HCT116 (cell line): ENCODE data around the gene DIAPH3. TPM values are rescaled to one million over a fixed set of nuclear protein-coding genes. Genes with fewer than 3 reads are reported as not detected.

Source experiments
- ATAC-seq: fragments of 200-7000 bp; cut with Tn5 transposase; 2 replicates; pipeline ENCODE4 v1.9.1; 2020; ENCODE audit warnings: mild to moderate bottlenecking, moderate library complexity
- BruUV-seq: library from RNA; stranded (reverse); fragments of 400-500 nt; replicated peaks from 2 replicates; lab custom pipeline; 2021; lab: Mats Ljungman, UMichigan
- CTCF ChIA-PET: fragments of 300-600 bp; sonication (Branson Sonifier 250); formaldehyde crosslinking; loops from one replicate; lab custom pipeline; 2021; ENCODE audit warnings: antibody characterized with exemption; lab: Charles Lee
- POLR2A ChIA-PET: fragments of 300-600, 350-600 bp; sonication (Branson Sonifier 250); formaldehyde crosslinking; loops from one replicate; lab custom pipeline; 2021; ENCODE audit warnings: antibody characterized with exemption; lab: Charles Lee
- RAD21 ChIA-PET, 2 experiments: fragments of 300-600 bp; sonication (Branson Sonifier 250); formaldehyde crosslinking; loops; one replicate each; lab custom pipeline; 2023; ENCODE audit warnings: low total read pairs in 2 of 2; ENCODE audit not compliant: uncharacterized antibody in 2 of 2, unreplicated experiment in 2 of 2, low non-redundant PET in 1 of 2; lab: Charles Lee
- DNase-seq: peaks from one replicate; pipeline ENCODE4 v3.0.0-alpha.2; 2010; ENCODE audit warnings: low read depth, low spot score
- H2AFZ ChIP-seq: fragments of 200-600 bp; shearing (Covaris generic), sonication (generic); 2 replicates; pipeline ENCODE4 v1.6.1; 2017; ENCODE audit warnings: low read depth, mixed run types, mixed read lengths, antibody characterized with exemption, low read length; ENCODE audit not compliant: poor library complexity, severe bottlenecking
- H3K27ac ChIP-seq: 2 replicates; pipeline ENCODE4 v1.5.1; 2012; ENCODE audit warnings: low read depth, low read length
- H3K27me3 ChIP-seq: fragments of 200-600 bp; sonication (generic); 2 replicates; pipeline ENCODE4 v1.6.1; 2016; ENCODE audit warnings: mixed run types, low read length, mixed read lengths; ENCODE audit not compliant: insufficient read depth
- H3K36me3 ChIP-seq, 2 experiments: fragments of 200-500 bp in 1 of 2; fragments of 200-600 bp in 1 of 2; sonication (Bioruptor generic) in 1 of 2; sonication (generic) in 1 of 2; 2 replicates each; pipeline versions ENCODE4 v1.5.1 to v1.6.1; 2014 to 2016; ENCODE audit warnings: low read length in 2 of 2, inconsistent platforms in 1 of 2, mixed read lengths in 1 of 2, mixed run types in 1 of 2; ENCODE audit not compliant: insufficient read depth in 2 of 2, control insufficient read depth in 1 of 2
- H3K4me1 ChIP-seq, 2 experiments: fragments of 200-600 bp in 1 of 2; sonication (generic) in 1 of 2; 2 replicates each; pipeline versions ENCODE4 v1.5.1 to v1.6.1; 2012 to 2017; ENCODE audit warnings: low read length in 2 of 2, inconsistent platforms in 1 of 2, mild to moderate bottlenecking in 1 of 2, mixed read lengths in 1 of 2, mixed run types in 1 of 2, moderate library complexity in 1 of 2; ENCODE audit not compliant: insufficient read depth in 2 of 2, control insufficient read depth in 1 of 2
- H3K4me2 ChIP-seq: fragments of 200-600 bp; sonication (generic); 2 replicates; pipeline ENCODE4 v1.6.1; 2017; ENCODE audit warnings: mixed run types, low read length, mixed read lengths
- H3K4me3 ChIP-seq, 2 experiments: fragments of 200-600 bp in 1 of 2; sonication (generic) in 1 of 2; replicated peaks in 1 of 2; 2 replicates each; pipeline ENCODE4 v1.5.1; 2011 to 2016; ENCODE audit warnings: low read length in 2 of 2, control low read depth in 1 of 2, low read depth in 1 of 2, mild to moderate bottlenecking in 1 of 2, mixed read lengths in 1 of 2, mixed run types in 1 of 2
- H3K79me2 ChIP-seq: fragments of 200-600 bp; sonication (generic); 2 replicates; pipeline ENCODE4 v1.6.1; 2017; ENCODE audit warnings: mild to moderate bottlenecking, mixed run types, low read length, moderate library complexity, mixed read lengths; ENCODE audit not compliant: insufficient read depth
- H3K9ac ChIP-seq: fragments of 200-600 bp; sonication (generic); 2 replicates; pipeline ENCODE4 v1.6.1; 2016; ENCODE audit warnings: low read length, mixed read lengths
- H3K9me2 ChIP-seq: fragments of 200-600 bp; sonication (generic), shearing (Covaris generic); 2 replicates; pipeline ENCODE4 v1.6.1; 2017; ENCODE audit warnings: mixed run types, mild to moderate bottlenecking, moderate library complexity; ENCODE audit not compliant: insufficient read depth
- H3K9me3 ChIP-seq, 2 experiments: fragments of 200-500 bp in 1 of 2; fragments of 200-600 bp in 1 of 2; sonication (Bioruptor generic) in 1 of 2; sonication (generic) in 1 of 2; 2 replicates each; pipeline ENCODE4 v1.6.1; 2014 to 2017; ENCODE audit warnings: low read length in 2 of 2, mixed read lengths in 2 of 2, inconsistent platforms in 1 of 2, low read depth in 1 of 2, mild to moderate bottlenecking in 1 of 2, mixed run types in 1 of 2, moderate library complexity in 1 of 2; ENCODE audit not compliant: control insufficient read depth in 1 of 2, insufficient read depth in 1 of 2
- H4K20me1 ChIP-seq: fragments of 200-600 bp; sonication (generic), shearing (Covaris generic); 2 replicates; pipeline ENCODE4 v1.6.1; 2017; ENCODE audit warnings: mixed run types, mild to moderate bottlenecking, moderate library complexity; ENCODE audit not compliant: insufficient read depth
- ATF3 ChIP-seq: IDR thresholded peaks from 2 replicates; pipeline ENCODE4 v1.6.1; 2012
- CBX3 ChIP-seq: IDR thresholded peaks from 2 replicates; pipeline ENCODE4 v1.6.1; 2012; ENCODE audit warnings: low read depth
- CEBPB ChIP-seq: IDR thresholded peaks from 2 replicates; pipeline ENCODE4 v1.6.1; 2012; ENCODE audit warnings: low read depth
- ELF1 ChIP-seq: IDR thresholded peaks from 2 replicates; pipeline ENCODE4 v1.6.1; 2012; ENCODE audit warnings: low read depth, borderline replicate concordance
- EZH2 ChIP-seq: fragments of 200-600 bp; sonication (generic); IDR thresholded peaks from 2 replicates; pipeline ENCODE4 v1.6.1; 2017; ENCODE audit warnings: antibody characterized with exemption, mixed run types
- EZH2phosphoT487 ChIP-seq: fragments of 200-600 bp; IDR thresholded peaks from 2 replicates; pipeline ENCODE4 v1.6.1; 2018; ENCODE audit warnings: antibody characterized with exemption, borderline replicate concordance
- FOSL1 ChIP-seq: IDR thresholded peaks from 2 replicates; pipeline ENCODE4 v1.6.1; 2012; ENCODE audit warnings: low read depth
- JUND ChIP-seq: IDR thresholded peaks from 2 replicates; pipeline ENCODE4 v1.6.1; 2012
- POLR2A ChIP-seq: IDR thresholded peaks from 2 replicates; pipeline ENCODE4 v1.7.0; 2011; ENCODE audit warnings: borderline replicate concordance; ENCODE audit not compliant: insufficient read depth, insufficient read length; ENCODE audit errors: extremely low read depth
- POLR2AphosphoS5 ChIP-seq: IDR thresholded peaks from 2 replicates; pipeline ENCODE4 v1.6.1; 2011; ENCODE audit warnings: mild to moderate bottlenecking, low read depth, low read length, moderate library complexity
- RAD21 ChIP-seq: IDR thresholded peaks from 2 replicates; pipeline ENCODE4 v1.6.1; 2012; ENCODE audit warnings: low read depth, mild to moderate bottlenecking
- REST ChIP-seq: IDR thresholded peaks from 2 replicates; pipeline ENCODE4 v1.6.1; 2012; ENCODE audit warnings: low read depth
- SIN3A ChIP-seq: IDR thresholded peaks from 2 replicates; pipeline ENCODE4 v1.6.1; 2012; ENCODE audit warnings: low read depth
- TCF7L2 ChIP-seq: IDR thresholded peaks from 2 replicates; pipeline ENCODE4 v1.7.0; 2011; ENCODE audit warnings: borderline replicate concordance, inconsistent platforms; ENCODE audit not compliant: insufficient read depth, insufficient read length; ENCODE audit errors: extremely low read depth
- YY1 ChIP-seq: IDR thresholded peaks from 2 replicates; pipeline ENCODE4 v1.6.1; 2011; ENCODE audit warnings: low read length, low read depth, moderate library complexity, mild to moderate bottlenecking; ENCODE audit not compliant: insufficient replicate concordance; ENCODE audit errors: extremely low read depth
- ZNF274 ChIP-seq: fragments of 200-500 bp; sonication (Bioruptor generic); IDR thresholded peaks from 2 replicates; pipeline ENCODE4 v1.6.1; 2014; ENCODE audit warnings: mild to moderate bottlenecking, low read depth, low read length, inconsistent platforms
- intact Hi-C: fragments of 100-400 bp; cut with micrococcal nuclease; formaldehyde crosslinking; loops from 2 replicates; pipeline ENCODE4 v1.10.0; 2022
- total RNA-seq: library from RNA; stranded (reverse); gene quantifications from one replicate; pipeline ENCODE4 v1.2.1, GENCODE V29; 2021; ENCODE audit not compliant: unreplicated experiment
- TF ChIP-seq, protein P1 (sequence below): IDR thresholded peaks from 2 replicates; pipeline ENCODE4 v1.6.1; 2011; ENCODE audit warnings: mild to moderate bottlenecking, low read length, moderate library complexity; ENCODE audit not compliant: insufficient replicate concordance; ENCODE audit errors: extremely low read depth

DIAPH3 gene
- total RNA-seq, 1 experiment from 2014 or later: 22.8 TPM

DNA sequence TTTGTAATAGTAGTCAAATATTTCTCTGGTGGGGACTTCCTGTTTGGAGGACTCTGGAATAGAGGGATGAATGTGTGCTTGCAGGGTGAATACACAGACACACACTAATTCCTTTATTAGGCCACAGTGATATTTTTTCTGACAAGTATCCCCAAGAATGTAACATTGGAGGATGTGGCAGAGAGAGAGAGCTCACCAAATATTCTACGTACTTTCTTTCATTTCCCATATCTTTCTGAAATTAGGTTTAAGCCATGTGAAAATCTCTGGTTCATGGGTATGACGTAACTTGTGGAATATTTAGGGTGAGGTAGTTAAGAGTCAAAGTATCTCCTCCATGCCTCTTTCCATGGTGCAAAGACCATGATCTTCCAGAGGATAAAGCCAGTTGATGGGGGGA, 463.4 kb downstream of the DIAPH3 start:
- ChIA-PET RAD21 (no interaction called here), POLR2A (no interaction called here), CTCF (no interaction called here)
- Histone ChIP-seq H3K36me3 (no peaks in the 10 kb centered on the region), H3K4me3 (no peak overlapping the region), H3K27me3 (no peaks in the 10 kb centered on the region), H4K20me1 (no peaks in the 10 kb centered on the region), H2AFZ (no peak overlapping the region), H3K27ac (no peak overlapping the region), H3K9me3 (no peaks in the 10 kb centered on the region), H3K9ac (no peak overlapping the region), H3K4me2 (no peak overlapping the region), H3K79me2 (no peaks in the 10 kb centered on the region), H3K4me1 (no peaks in the 10 kb centered on the region), H3K9me2 (no peaks in the 10 kb centered on the region)
- intact Hi-C loops: no loop called here
- ATAC-seq (no peak), DNase-seq (no peak)
- TF ChIP-seq ZNF274 (no peak), EZH2phosphoT487 (no peak), FOSL1 (no peak), POLR2AphosphoS5 (no peak), EZH2 (no peak), CEBPB (no peak), YY1 (no peak), SIN3A (no peak), ELF1 (no peak), POLR2A (no peak), TCF7L2 (no peak), RAD21 (no peak), ATF3 (no peak), JUND (no peak), CBX3 (no peak), REST (no peak)
- TF ChIP-seq, protein P1, sequence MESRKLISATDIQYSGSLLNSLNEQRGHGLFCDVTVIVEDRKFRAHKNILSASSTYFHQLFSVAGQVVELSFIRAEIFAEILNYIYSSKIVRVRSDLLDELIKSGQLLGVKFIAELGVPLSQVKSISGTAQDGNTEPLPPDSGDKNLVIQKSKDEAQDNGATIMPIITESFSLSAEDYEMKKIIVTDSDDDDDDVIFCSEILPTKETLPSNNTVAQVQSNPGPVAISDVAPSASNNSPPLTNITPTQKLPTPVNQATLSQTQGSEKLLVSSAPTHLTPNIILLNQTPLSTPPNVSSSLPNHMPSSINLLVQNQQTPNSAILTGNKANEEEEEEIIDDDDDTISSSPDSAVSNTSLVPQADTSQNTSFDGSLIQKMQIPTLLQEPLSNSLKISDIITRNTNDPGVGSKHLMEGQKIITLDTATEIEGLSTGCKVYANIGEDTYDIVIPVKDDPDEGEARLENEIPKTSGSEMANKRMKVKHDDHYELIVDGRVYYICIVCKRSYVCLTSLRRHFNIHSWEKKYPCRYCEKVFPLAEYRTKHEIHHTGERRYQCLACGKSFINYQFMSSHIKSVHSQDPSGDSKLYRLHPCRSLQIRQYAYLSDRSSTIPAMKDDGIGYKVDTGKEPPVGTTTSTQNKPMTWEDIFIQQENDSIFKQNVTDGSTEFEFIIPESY: no peak
- no TSS peak for BruUV-seq
